Kidney (tissue), 14 donors: ENCODE results near the gene ACTRT2. TPM values are rescaled to one million over a fixed set of nuclear protein-coding genes. Genes with fewer than 3 reads are reported as not detected.

Experiments used
- DNase-seq, 5 donors: peaks; one replicate each; pipeline ENCODE4 v3.0.0-alpha.2; 2013 to 2020
- FAIRE-seq: peaks from 2 replicates; lab custom pipeline; 2012; peaks lifted over from hg19 to GRCh38; lab: Jason Lieb, UNC
- H3K27ac ChIP-seq, 2 donors: one replicate each; pipeline ENCODE4 v1.7.0; 2013; ENCODE audit warnings: low read depth in 2 of 2, low read length in 2 of 2, inconsistent platforms in 1 of 2
- H3K27me3 ChIP-seq: one replicate; pipeline ENCODE4 v1.7.1; 2013; ENCODE audit warnings: low read length, inconsistent platforms; ENCODE audit not compliant: control insufficient read depth, insufficient read depth
- H3K36me3 ChIP-seq, 3 donors: one replicate each; pipeline versions ENCODE4 v1.7.0 to v1.7.1; 2013; ENCODE audit warnings: low read length in 3 of 3, control low read depth in 1 of 3, inconsistent platforms in 1 of 3; ENCODE audit not compliant: insufficient read depth in 3 of 3, control insufficient read depth in 2 of 3
- H3K4me1 ChIP-seq, 3 donors: one replicate each; pipeline versions ENCODE4 v1.7.0 to v1.7.1; 2013; ENCODE audit warnings: low read length in 3 of 3, inconsistent platforms in 1 of 3, low read depth in 1 of 3; ENCODE audit not compliant: control insufficient read depth in 2 of 3, insufficient read depth in 2 of 3
- H3K4me3 ChIP-seq, 3 donors: one replicate each; pipeline versions ENCODE4 v1.7.0 to v1.8.1; 2013; ENCODE audit warnings: low read length in 3 of 3, control low read depth in 1 of 3, inconsistent platforms in 1 of 3
- H3K9ac ChIP-seq, 3 donors: one replicate each; pipeline versions ENCODE4 v1.7.0 to v1.7.1; 2013; ENCODE audit warnings: low read length in 3 of 3, control low read depth in 1 of 3, inconsistent platforms in 1 of 3
- H3K9me3 ChIP-seq, 3 donors: one replicate each; pipeline versions ENCODE4 v1.7.0 to v1.7.1; 2013; ENCODE audit warnings: low read length in 3 of 3, control low read depth in 1 of 3, inconsistent platforms in 1 of 3; ENCODE audit not compliant: control insufficient read depth in 2 of 3, insufficient read depth in 1 of 3
- CTCF ChIP-seq: IDR thresholded peaks from 3 replicates; pipeline ENCODE4 v1.5.1; 2012; ENCODE audit warnings: mild to moderate bottlenecking, moderate library complexity, borderline replicate concordance; ENCODE audit not compliant: insufficient read depth; ENCODE audit errors: extremely low read depth
- intact Hi-C: fragments of 100-400 bp; cut with DNase I; formaldehyde crosslinking; loops from one replicate; pipeline ENCODE4 v1.11.1; 2022
- polyA plus RNA-seq: library from polyadenylated mRNA; stranded (reverse); fragments of 350-450 nt; fragmentation: Illumina TruSeq; extraction: RNeasy Lipid Tissue Mini Kit (QIAGEN cat#74804); gene quantifications from one replicate; pipeline ENCODE4 v1.2.3, GENCODE V29; 2014; ENCODE audit warnings: low read depth, low replicate concordance; ENCODE audit not compliant: insufficient read depth
- total RNA-seq: library from RNA; stranded (reverse); fragmentation: NEBNext Ultra II Directional; extraction: Animal tissue kit (Norgen Biotek cat#: 25700); gene quantifications from one replicate; pipeline ENCODE4 v1.2.1, GENCODE V29; 2021
- donor health status: control.
- donor health status: control.
- donor health status: control.
- donor health status: control.
- donor health status: control.
- donor health status: DM: yes; HTN: yes; CAD: no.
- donor health status: Normal renal cell carcinoma (clear cell type).

The ACTRT2 gene
- total and polyA plus RNA-seq, 2 donors from 2014 or later, result not detected

GRCh38 chr1:2984399-2985061, 36.7 kb upstream of the ACTRT2 start:
- no peaks in the 10 kb centered on the region for H3K4me1 ChIP-seq
- H3K9me3 ChIP-seq, result no peaks in the 10 kb centered on the region
- DNase-seq, result peak in 2 of 5 donors; percentile 36 to 58
- intact Hi-C loops, result no loop called here
- H3K27ac ChIP-seq, result no peak overlapping the region
- no peak overlapping the region for H3K9ac ChIP-seq
- TF ChIP-seq CTCF, result no peak
- no peaks in the 10 kb centered on the region for H3K36me3 ChIP-seq
- H3K27me3 ChIP-seq, result no peaks in the 10 kb centered on the region
- no peak overlapping the region for H3K4me3 ChIP-seq
- no peak for FAIRE-seq

GRCh38 chr1:2985067-2985561, 36.2 kb upstream of the ACTRT2 start:
- Histone ChIP-seq H3K9ac (no peak overlapping the region), H3K4me3 (no peak overlapping the region), H3K36me3 (no peaks in the 10 kb centered on the region), H3K9me3 (no peaks in the 10 kb centered on the region), H3K27me3 (no peaks in the 10 kb centered on the region), H3K27ac (no peak overlapping the region), H3K4me1 (no peaks in the 10 kb centered on the region)
- intact Hi-C loops, result no loop called here
- TF ChIP-seq CTCF, result no peak
- FAIRE-seq, result no peak
- DNase-seq, result peak; percentile 47 to 93 (median 88)

- no peak for DNase-seq
Measured at GRCh38 chr1:2985694-2986548, 35.3 kb upstream of the ACTRT2 start.

More at GRCh38 chr1:2985694-2986548, 35.3 kb upstream of the ACTRT2 start:
- no peak for FAIRE-seq
- Histone ChIP-seq H3K27me3 (no peaks in the 10 kb centered on the region), H3K9me3 (no peaks in the 10 kb centered on the region), H3K9ac (no peak overlapping the region), H3K4me1 (no peaks in the 10 kb centered on the region), H3K4me3 (no peak overlapping the region), H3K27ac (no peak overlapping the region), H3K36me3 (no peaks in the 10 kb centered on the region)
- intact Hi-C loops, result no loop called here
- no peak for TF ChIP-seq CTCF
